ENCODE results near the gene TSHZ2.

- TF ChIP-seq RAD21 (IDR thresholded peaks at IDR 0.05; ENCODE audit: low read length) (no peak), CTCF (conservative IDR thresholded peaks at IDR 0.05; ENCODE audit: low read depth, low read length) (no peak), USF2 (IDR thresholded peaks at IDR 0.05; ENCODE audit: low read depth, low read length) (no peak), SMC3 (IDR thresholded peaks at IDR 0.05; ENCODE audit: low read depth, low read length) (no peak), BHLHE40 (IDR thresholded peaks at IDR 0.05; ENCODE audit: low read depth, low read length) (no peak), FOS (IDR thresholded peaks at IDR 0.05; ENCODE audit: low read depth, low read length) (no peak), ELK1 (IDR thresholded peaks at IDR 0.05; ENCODE audit: borderline replicate concordance, low read depth, low read length) (no peak), RFX5 (IDR thresholded peaks at IDR 0.05; ENCODE audit: low read depth, low read length) (no peak), POLR2A (IDR thresholded peaks at IDR 0.05; ENCODE audit: low read depth, low read length) (no peak), MAFK (IDR thresholded peaks at IDR 0.05; ENCODE audit: low read depth, low read length) (no peak), NFE2L2 (IDR thresholded peaks at IDR 0.05; ENCODE audit: low read depth, low read length) (no peak), MXI1 (IDR thresholded peaks at IDR 0.05; ENCODE audit: borderline replicate concordance, low read depth, low read length) (no peak), MAZ (IDR thresholded peaks at IDR 0.05; ENCODE audit: borderline replicate concordance, low read depth, low read length) (no peak)
These were observed 348.5 kb downstream of the TSHZ2 start for GRCh38 chr20:53320701-53321100.

All from IMR-90 (cell line).